Prostate gland (tissue), 2 donors: Measurements from ENCODE around the gene NTM.

ENCODE experiments used
- POLR2A ChIP-seq: fragments of 450-650 bp; IDR thresholded peaks from one replicate; pipeline ENCODE4 v1.6.1; 2016; ENCODE audit warnings: antibody characterized with exemption, mild to moderate bottlenecking
- TF ChIP-seq, protein P1 (sequence below), 4 experiments: fragments of 200-600 bp in 2 of 4; fragments of 450-650 bp in 2 of 4; sonication (generic) in 2 of 4; IDR thresholded peaks; 1 replicate in 3 of 4; 2 replicates in 1 of 4; pipeline ENCODE4 v1.5.1; 2016 to 2019; ENCODE audit warnings: antibody characterized with exemption in 4 of 4, mild to moderate bottlenecking in 2 of 4, moderate library complexity in 2 of 4

DNA sequence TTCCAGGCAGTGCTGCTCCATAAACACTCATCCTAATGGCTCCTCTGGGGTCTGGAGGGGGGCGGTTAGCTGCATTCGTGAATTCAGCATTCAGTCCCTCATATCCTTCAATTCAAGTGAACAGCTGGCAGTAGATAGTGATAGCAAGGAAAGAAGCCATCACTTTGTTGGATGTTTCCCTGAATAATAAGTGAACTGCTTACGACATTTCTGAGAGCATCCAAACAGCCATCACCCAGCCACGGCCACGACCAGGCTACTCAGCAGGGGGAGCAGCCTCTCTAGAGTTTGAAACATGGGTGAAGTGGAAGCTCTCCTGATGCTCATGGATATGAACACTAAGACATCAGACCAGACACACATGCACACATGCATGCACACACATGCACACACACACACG is 163.6 kb downstream of the NTM start:
- TF ChIP-seq POLR2A, result no peak
- TF ChIP-seq, protein P1, sequence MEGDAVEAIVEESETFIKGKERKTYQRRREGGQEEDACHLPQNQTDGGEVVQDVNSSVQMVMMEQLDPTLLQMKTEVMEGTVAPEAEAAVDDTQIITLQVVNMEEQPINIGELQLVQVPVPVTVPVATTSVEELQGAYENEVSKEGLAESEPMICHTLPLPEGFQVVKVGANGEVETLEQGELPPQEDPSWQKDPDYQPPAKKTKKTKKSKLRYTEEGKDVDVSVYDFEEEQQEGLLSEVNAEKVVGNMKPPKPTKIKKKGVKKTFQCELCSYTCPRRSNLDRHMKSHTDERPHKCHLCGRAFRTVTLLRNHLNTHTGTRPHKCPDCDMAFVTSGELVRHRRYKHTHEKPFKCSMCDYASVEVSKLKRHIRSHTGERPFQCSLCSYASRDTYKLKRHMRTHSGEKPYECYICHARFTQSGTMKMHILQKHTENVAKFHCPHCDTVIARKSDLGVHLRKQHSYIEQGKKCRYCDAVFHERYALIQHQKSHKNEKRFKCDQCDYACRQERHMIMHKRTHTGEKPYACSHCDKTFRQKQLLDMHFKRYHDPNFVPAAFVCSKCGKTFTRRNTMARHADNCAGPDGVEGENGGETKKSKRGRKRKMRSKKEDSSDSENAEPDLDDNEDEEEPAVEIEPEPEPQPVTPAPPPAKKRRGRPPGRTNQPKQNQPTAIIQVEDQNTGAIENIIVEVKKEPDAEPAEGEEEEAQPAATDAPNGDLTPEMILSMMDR (IDR thresholded peaks at IDR 0.05), result no peak
